G401.6 (cell line): ENCODE data around the gene TPM1.

Experiments used
- FAIRE-seq: peaks from 2 replicates; lab custom pipeline; 2012; peaks lifted over from hg19 to GRCh38; lab: Jason Lieb, UNC

TPM1 gene

GRCh38 chr15:63016234-63016633 is 26.3 kb upstream of the TPM1 start:
- no peak for FAIRE-seq

DNA sequence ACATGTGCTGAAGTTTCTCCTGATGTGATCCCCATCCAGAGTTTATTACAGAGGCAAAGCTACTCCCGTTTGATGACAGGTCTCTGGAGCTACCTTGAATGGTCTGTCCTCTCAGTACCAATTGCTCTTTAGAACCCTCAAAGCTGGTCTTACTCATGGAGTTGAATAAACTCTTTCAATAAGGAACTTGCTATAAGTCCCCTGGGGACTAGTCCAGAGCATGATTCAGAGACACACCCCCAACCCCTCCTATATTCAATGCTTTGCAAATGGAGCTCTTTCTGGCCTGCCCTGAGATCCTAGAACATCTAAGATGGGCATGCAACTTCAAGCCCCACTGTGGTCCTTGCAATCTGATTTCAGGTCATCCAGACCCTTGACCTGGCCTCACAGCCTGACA is 23.9 kb upstream of the TPM1 start:
- FAIRE-seq, result no peak

DNA sequence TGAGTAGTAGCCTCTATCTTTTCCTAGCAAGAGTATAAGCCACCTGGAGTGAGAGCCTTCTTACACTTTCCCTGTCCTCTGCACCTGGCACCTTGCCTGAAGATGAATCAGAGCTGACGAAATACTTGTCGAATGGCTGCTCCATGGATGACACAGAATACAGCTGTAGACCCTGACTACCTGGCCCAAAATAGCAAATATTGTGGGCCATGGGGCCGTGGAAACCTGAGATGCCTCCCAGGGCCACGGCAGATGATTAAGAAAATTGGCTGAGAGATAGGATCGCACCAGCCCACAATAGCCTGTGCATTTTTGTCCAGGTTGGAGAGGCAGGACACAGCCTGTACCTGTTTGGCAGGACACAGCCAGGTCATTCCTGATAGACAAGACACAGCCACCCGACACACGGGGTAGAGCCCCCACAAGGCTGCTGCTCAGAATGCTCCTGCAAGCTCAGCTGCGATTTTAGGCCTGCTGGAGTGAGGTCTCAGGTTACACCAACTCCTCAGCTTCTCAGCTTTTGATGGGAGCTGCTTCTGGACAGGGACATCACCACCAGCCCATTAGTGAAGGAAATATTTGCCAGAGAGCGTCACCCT is 22.9 kb upstream of the TPM1 start:
- no peak for FAIRE-seq

GRCh38 chr15:63020128-63020527 is 22.4 kb upstream of the TPM1 start:
- FAIRE-seq, result no peak

GRCh38 chr15:63020759-63021430 is 21.7 kb upstream of the TPM1 start:
- FAIRE-seq, result no peak

DNA sequence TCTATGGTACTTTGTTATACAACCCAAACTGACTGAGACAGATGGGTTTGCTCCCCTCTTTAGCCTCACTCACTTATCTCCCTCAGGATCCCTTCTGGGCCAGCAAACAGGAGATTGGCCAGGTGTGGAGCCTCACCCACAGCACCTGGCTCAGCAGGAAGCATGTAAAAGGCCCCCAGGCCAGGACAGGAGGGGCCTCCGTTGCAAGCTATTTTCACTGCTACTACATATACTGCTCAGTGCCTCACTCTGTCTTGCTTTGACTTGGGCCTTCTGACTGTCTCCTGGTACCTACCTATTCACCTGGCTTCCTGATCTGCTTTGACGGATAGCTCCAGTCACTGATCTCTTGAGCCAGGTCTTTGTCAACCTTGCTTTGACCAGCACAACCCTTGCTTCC is 20.4 kb upstream of the TPM1 start:
- FAIRE-seq, result no peak

GRCh38 chr15:63022663-63023062 is 19.9 kb upstream of the TPM1 start:
- FAIRE-seq, result no peak

DNA sequence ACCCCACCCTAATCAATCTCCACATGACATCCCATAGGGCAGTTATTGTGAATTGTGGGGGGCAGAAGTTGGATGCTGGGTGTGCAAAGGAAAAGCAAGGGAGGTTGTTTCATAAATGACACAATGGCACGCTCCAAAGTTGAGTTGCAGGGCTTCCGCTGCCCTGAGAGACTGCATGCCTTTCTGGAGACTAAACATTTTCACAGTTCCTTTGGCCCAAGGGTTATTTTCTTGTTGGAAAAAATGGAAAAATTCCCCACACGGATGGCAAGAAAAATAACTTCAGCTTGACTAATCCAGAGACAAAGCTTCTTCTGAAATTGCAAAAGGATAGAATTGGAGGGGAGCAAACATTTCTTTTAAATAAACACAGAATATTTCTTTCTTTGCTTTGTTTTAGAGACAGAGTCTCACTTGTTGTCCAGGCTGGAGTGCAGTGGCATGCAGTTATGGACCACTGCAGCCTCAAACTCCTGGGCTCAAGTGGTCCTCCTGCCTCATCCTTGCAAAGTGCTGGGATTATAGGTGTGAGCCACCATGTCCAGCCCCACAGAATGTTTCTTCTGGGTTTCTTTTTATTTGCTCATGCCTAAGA is 19.1 kb upstream of the TPM1 start:
- FAIRE-seq, result no peak

DNA sequence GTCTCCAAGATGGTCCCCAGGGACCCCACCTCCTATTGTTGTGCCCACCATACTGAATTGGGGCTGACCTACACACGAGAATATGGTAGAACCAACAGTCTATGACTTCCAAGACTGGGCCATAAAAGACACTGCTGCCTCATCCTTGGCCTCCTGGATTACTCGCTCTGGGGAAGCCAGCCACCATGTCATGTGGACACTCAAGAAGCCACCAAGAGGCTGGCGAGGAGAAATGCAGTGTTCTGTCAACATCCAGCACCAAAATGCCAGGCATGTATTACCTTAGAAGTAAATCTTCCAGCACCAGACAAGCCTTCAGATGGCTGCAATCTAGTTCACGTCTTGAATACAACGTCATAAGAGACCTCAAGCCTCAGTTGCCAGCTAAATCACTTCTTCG is 17.1 kb upstream of the TPM1 start:
- FAIRE-seq, result no peak

- no peak for FAIRE-seq
Observed at GRCh38 chr15:63027646-63028045, 14.9 kb upstream of the TPM1 start.

GRCh38 chr15:63028442-63029110 is 14.0 kb upstream of the TPM1 start:
- FAIRE-seq, result no peak

GRCh38 chr15:63029676-63030075 is 12.9 kb upstream of the TPM1 start:
- no peak for FAIRE-seq

- no peak for FAIRE-seq
Observed at GRCh38 chr15:63030101-63030551, 12.4 kb upstream of the TPM1 start.

DNA sequence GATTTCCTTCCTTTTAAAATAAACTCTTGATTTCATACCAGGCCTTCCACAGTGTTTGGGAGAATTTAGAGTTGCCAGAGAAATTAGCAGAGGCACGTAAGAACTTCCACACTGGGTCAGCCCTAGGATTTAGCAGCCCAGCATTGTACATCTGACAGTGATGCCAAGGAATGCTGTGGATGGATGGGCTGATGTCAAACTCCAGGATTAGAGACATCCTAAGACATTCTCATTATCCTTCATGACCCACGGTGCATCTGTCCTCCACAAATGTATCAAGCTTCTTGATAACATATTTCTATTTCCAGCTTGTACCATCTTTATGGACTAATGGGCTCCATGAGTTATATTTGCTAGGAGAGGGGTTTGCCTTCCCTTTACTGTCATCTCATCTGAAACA is 8.0 kb upstream of the TPM1 start:
- FAIRE-seq, result no peak

GRCh38 chr15:63035253-63035652 is 7.3 kb upstream of the TPM1 start:
- FAIRE-seq, result no peak

DNA sequence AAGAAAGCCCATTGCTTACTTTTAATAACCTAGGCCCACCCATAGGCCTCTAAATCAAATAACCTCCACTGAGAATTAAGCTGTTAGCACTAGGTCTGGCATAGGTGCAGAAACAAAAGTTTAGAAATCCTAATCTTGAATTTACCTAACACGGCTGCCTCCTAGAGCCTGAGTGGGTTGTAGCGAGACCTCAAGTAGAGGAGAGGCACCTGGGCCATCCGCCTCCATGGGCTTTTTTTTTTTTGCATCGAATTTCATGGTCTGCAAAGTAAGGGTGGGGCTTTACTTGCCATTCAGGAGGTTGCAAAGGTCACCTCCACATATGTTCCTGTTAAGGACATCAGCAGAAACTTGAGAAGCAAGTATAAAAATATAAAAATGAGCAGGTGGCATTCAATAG is 6.6 kb upstream of the TPM1 start:
- peak; percentile 97 for FAIRE-seq

- FAIRE-seq, result peak; percentile 90
Observed at GRCh38 chr15:63037976-63038720, 4.4 kb upstream of the TPM1 start.

GRCh38 chr15:63038926-63039673 is 3.4 kb upstream of the TPM1 start:
- FAIRE-seq, result peak; percentile 78

DNA sequence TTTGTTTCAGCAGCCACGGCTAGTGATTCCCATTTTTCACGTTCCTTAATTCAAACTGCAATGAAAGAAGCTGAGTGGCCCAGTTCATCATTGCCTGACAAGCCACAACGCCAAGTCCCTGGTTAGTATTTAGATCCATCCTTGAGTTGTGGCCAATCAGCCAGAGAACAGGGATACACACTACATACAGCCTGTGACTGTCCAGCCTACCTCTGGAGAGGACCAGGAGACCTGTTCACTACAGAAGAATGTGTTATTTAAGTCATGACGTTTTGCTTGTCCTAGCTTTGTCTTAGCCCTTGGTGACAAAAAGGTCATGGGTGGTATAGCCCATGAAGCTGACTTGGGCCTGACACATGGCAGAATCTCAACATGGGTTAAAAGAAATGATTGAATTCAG is 2.7 kb upstream of the TPM1 start:
- FAIRE-seq, result no peak

- no peak for FAIRE-seq
Observed at GRCh38 chr15:63040509-63040908, 2.0 kb upstream of the TPM1 start.

GRCh38 chr15:63040954-63041353 is 1.6 kb upstream of the TPM1 start:
- peak; percentile 81 for FAIRE-seq

DNA sequence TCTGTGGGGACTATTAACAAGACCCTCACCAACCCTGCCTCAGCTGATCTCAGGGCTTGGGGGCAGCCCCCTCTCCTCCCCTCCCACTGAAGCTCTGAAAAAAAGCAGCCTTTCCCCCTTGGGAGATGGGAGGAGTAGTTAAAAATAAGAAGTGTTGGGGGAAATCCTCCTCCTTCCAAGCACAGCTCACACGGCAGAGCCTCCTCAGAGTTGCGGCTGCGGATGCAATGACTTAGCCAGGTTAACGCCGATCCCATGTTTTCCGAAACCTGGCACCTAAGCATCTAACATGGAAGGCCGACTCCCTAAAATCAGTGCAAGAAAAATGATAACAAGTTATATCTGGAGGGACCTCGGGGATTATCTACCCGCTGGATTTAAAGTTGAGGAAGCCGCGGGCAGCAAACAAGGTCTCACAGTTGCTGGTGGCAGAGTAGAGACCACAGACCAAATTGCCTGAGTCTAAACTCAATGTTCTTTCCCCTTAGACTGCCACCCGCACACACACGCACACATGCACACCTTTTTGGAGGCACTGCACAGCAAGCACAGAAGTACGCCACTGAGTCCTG is 1.1 kb upstream of the TPM1 start:
- FAIRE-seq, result peak; percentile 8
